Stimulated activated CD4-positive, alpha-beta T cell treated with anti-CD3 and anti-CD28 coated beads, Interleukin-4, amount 100 ng/mL, for 1 hour (primary cell): ENCODE measurements around the gene ADD3.

Source experiments
- DNase-seq: peaks from one replicate; pipeline ENCODE4 v3.0.0-alpha.2; 2020

The ADD3 gene

DNA sequence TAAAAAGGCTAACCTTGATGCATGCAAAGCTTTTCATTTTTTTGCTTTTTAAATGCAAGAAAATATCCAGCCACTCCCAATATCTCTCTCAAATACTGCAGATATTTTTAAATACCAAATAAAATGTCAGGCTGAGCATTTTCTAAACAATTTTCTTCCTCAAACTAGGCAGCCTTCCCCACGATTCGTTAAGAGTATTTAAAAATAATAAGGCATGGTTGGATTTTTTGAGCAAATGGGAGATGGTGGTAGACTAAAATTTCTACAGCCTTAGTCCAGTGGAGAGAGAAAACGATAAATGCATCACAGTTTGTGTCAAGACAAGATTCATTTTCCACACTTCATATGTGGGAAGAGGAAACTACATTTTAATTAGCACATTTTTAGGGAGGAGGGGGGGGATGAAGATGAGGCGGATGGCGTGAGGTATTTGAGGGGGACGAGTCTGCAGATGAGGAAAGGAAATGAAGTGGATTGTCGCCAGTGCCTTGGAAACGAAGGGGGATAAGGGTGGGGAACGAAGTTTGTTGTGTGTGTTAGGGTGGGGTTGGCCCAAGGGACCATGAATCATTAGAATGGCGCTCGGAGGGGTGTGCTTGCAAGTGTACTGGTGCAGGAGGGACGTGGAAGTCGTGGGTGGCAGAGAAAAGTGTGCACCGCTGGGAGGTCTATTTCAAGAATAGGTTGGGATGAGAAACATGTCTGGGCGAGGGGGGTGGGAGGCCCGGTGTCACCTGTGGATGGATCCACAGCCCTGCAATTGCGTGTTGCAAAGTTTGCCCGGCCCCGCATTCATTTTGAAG lies 1.2 kb upstream of the ADD3 start:
- no peak for DNase-seq

DNA sequence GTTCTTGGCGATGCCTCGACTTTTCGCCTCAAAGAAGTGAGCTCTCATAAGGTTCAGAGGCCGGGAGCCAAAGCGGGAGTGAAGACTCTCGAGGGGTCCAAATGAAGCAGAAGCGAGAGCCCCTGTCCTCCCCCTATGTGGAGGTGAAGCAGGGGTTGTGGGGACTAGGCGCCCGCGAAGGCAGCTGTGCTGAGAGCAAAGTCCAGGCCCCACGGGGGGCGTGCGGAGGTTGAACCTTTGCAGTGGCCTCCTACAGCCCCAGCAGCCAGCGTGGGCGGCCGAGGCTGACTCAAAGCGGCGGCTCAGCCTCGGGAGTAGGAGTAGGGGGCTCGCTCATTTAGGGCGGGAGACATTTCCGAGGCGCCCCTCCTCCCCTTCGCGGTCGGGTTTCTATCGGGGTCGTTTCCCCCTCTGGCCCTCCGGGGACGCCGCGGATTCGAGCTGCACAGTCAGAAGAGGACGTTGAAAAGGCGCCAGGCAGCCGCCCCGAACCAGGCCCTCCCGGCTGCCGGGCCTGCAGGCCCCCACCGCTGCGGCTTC lies 553 bp upstream of the ADD3 start:
- peak; percentile 75 for DNase-seq

DNA sequence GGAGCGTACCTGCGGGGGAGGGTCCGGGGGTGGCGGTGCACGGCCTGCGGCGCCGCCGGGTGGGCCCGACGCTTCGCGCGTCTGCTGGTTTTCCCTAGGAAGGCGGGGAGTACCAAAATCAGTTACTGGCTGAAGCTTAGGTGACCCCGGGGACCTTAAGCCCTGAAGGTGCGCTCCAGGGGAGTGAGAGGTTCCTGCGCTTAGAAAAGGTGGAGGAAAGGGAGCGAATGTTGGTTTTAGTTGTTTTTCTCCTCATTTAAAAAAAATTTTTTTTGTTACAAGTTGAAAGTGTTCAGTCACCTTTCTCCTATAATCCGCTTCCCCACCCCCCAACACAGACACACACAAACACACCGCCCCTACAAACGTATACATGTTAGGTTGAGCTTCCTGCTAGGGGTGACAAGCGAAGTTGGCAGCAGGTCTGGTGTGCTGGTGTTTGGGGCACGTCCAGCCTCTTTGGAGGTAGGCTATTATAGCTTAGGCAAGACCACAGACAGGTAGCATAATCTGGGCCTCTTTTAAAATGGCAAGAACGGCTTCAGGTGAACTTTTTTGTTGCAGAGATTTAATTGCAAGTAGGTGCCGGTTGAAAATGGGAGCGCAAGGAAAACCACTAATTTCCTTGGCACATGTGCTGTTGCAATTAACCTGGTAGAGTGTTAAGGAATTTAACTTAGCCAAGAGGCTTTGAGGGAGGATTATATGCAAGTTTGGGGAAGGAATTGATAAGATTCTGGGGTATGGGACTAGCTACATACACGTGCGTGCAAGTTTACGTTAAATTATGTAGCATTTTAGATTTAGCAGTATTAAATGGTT lies 945 bp downstream of the ADD3 start:
- DNase-seq = peak; percentile 29

DNA sequence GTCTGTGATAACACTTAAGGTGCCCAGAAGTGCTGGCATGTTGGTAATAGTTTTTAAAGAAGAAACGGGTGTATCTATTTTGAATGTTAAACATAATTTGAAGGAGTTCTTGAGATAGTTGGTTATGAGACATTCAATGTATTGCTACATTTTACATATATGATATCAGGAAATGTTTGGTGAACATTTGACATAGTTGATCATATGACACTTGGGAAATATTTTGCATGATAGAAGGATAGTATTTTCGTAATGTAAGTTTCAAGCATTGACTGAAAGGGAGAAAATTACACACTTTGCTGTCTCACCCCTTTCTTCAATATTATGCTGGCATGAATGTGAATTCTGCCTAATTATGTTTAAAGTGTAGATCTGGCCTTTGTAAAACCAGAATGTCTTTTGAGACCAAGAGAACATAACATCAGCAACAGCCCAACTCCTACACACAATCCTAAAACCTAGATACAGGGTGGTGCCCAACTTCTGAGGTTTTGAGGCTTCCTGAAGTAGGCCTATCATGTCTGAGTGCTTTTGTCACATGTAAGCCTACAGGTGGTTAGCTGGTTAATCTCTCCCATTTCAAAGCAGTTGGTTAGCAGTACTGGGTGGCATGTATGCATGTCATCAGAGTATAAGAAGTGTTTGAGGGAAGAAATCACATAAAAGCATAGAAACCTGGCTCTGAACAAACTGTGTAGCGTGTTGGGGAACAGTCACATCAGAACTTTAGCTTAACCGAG lies 2.1 kb downstream of the ADD3 start:
- DNase-seq = no peak

DNA sequence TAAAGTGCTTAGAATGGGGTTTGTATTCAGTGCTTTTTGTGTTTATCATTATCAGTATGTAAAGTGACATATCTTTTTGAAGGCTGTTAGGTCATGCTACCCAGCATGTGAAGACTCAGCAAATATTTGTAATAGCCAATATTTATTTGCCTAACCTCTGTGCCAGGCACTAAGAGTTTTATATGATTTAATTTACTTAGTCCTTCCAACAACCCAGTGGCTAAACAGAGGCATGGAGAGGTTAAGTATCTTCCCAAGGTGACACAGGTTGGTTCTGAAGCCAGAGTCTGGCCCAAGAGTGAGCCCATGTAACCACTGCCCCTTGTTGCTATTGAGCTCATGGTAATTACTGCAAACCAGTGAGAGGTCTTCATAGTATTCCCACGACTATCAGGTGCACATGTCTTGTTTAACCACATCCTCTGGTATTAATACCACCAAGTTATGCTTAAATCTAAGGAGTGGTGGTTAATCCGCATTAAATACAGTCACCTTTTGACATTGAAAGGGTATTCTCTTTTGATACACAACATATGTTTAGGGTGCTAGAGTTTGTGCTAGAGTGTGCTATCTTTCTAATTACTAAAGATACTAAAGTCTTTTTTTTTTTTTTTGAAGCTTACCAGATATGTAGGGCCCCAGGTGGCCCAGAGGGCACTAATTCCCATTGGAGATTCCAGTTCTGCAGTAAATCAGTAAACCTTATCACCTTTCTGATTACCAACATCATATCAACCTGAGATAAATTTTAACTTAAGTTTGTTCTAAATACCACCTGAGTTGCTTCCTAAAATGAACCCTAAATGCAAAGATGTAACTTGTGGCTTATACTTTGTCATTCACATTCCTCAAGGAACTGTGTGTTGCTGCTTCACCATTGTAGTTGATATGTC lies 2.9 kb downstream of the ADD3 start:
- DNase-seq = no peak

DNA sequence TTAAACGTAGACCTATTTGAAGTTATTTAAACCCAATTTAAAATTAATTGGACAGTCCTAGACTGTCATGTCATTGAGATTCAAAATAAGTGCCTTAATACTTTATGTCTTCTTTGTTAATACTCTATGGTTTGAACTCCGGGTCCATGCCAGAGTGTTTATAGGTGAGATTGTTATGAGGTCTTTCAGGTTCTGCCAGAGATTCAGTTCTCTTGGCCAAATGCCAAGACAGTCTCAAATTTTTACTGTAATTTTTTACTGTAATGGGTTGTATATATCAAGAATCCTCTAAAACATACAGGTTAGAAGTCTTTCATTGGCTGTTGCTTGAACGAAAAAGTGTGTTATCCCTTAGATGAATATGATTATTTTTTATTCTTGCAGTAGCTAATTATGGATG lies 3.9 kb downstream of the ADD3 start:
- no peak for DNase-seq

DNA sequence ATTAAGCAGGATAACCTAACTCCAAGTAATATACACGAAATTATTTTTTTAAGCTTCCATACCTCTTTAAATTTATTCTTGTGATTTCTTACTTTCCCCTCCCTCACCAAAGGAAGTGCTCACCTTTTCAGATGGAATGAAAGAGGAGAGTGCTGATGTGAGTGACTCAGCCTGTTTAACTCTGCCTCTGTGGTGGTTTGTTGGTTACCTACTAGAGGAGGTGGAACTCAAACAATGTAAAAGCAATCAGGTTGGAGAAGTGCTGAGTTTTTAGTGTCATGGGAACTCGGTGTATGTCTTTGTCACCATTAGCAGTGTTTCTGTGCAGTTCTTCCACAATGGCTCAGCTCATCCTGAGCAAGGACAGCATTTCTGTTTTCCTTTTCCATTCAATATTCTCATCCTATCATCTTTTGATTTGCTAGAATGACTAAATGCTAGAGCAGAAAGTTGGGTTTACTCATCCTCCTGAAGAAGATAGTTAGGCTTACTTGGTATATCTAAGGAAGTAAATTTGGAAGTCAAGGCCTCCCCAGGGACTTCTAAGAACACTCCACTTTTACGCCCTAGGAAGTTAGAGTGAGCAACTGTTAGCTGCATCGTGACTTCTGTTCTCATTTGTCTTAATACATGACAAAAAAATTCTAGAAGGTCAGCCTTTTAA lies 6.0 kb downstream of the ADD3 start:
- DNase-seq = no peak

DNA sequence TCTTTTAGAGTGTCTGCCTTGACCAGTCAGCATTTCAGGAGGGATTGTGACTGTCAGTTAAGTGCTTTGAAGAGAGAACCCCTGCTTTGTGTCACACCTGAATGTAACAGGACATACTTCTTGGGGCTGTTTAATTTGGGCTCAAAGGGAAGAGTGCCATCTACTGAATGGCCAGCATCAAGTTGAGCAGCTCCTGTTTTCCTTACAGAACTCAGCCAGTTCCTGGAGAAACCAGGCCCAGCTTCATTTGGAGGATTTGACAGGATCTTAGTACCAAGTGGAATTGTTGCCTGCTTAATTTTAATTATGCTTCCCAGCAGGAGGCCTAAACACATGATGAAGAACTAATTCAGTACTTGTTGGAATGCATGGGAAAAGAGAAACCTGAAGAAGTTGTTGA lies 8.3 kb downstream of the ADD3 start:
- no peak for DNase-seq

DNA sequence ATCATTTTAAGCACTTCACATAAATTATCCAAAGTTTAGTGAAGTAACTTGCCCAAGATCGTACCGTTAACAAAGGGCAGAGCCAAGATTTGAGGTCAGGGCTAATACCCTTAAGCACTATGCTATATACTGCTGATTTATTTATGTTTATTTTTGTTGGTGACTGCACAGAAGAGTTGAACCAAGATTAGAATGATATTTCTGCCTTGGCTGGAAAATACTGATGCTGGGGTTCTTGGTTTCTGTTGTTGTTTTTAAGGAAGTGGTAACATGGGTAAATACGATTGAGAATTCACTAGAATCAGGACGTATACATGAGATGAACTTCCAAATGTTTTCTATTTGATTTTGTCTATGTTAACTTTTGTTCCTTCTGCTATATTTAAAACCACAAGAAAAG lies 9.3 kb downstream of the ADD3 start:
- DNase-seq = no peak

DNA sequence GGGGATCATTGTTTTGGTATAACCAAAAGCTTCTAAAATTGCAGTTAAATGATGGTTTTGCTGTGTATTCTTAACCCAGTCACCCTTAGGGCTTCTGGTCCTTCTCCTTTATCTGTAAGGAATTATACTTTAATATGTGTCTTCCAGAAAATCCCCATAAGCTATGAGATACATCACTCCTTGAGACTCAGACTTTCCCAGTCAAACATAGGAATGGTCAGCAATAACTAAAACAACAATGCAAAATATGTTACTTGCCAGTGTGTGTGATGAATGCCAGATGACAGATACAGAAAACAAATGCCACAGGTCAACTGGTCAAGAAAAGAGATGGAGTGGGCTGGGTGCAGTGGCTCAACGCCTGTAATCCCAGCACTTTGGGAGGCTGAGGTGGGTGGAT lies 10.1 kb downstream of the ADD3 start:
- no peak for DNase-seq

DNA sequence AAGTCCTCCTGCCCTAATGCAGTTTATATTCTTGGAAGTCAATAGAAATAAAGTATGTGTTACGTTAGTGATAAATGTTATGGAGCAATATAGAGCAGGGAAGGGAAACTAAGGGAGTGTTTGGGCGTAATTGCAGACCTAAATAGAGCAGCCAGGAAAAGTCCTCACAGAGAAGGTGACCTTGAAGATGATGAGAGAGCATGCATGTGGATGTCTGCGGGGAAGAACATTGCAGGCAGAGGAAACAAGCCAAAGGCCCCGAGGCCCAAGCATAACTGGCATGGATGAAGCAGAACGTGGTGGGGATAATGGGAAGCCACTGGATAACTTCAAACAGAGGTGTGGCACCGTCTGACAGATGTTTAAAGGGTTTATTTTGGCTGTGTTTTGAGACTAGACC lies 12.5 kb downstream of the ADD3 start:
- no peak for DNase-seq

DNA sequence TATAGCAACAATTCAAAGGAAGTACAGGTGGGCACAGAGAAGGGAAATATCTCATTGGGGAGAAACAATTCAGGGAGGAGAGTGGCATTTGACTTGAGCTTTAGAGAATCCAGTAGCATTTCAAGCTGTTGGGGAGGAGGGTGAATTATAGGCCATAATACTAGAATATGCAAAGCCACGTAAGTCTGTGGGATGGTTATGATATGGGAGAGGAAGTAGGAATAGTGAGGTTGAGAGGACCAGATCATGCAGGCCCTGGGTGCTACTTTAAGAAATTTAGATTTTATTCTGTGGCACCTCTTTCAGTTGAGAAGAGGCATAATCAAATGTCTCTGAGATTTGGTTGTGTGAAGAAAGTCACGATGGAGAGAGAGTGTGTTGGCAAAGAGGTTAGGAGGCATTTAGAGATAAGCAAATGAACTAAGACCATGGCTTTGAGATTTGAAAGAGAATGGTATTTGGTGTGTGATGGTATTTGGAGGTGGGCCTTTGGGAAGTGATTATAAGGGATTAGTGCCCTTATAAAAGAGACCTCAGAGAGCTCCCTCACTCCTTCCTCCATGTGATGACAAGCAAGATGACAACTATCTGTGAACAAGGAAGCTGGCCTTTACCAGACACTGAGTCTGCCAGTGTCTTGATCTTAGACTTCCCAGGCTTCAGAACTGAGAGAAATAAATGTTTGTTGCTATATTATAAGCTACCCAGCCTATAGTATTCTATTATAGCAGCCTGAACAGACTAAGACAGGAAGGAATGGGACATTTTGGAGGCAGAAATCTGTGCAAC lies 15.1 kb downstream of the ADD3 start:
- no peak for DNase-seq

DNA sequence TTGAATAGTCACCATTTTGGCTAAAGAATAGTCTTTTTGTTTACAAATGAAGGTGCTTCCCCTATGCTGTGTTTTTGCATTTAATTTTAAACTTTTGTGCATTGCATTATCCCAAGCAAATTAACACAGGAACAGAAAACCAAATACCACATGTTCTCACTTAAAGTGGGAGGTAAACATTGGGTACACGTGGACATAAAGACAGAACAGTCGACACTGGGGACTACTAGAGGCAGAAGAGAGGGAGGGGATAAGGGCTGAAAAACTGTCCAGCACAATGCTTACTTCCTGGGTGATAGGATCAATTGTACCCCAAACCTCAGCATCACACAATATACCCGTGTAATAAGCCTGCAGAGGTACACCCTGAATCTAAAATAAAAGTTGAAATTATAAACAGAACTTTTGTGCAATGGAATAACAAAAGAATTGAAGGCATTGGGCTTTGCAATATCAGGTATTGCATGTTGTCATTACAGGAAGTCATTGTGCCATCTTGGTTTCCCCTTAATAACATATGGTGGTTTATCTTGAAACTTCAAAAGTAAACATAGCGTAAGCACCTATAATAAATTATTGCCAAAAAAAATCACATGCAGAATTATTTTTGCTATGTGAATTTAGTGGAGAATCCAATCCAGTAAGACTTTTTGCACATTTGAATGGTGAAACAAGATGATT lies 16.1 kb downstream of the ADD3 start:
- no peak for DNase-seq

DNA sequence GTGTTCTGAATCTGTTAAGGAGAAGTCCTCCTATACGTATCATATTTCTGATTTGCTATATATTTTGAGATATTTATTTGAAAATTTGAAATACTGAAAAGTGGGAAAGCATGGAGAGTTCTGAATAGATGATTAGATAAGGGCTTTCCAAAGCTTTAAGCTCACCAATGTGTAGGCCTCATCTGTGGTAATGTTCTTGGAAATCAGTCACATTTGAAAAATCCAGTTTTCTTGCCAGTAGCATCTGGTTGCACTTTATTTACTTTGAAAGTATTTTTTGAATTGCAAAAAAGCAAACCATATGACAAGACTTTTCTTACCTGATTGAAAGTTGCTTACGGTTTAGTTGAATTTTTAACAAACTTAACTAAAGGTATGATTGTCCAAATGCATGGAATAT lies 21.7 kb downstream of the ADD3 start:
- no peak for DNase-seq

DNA sequence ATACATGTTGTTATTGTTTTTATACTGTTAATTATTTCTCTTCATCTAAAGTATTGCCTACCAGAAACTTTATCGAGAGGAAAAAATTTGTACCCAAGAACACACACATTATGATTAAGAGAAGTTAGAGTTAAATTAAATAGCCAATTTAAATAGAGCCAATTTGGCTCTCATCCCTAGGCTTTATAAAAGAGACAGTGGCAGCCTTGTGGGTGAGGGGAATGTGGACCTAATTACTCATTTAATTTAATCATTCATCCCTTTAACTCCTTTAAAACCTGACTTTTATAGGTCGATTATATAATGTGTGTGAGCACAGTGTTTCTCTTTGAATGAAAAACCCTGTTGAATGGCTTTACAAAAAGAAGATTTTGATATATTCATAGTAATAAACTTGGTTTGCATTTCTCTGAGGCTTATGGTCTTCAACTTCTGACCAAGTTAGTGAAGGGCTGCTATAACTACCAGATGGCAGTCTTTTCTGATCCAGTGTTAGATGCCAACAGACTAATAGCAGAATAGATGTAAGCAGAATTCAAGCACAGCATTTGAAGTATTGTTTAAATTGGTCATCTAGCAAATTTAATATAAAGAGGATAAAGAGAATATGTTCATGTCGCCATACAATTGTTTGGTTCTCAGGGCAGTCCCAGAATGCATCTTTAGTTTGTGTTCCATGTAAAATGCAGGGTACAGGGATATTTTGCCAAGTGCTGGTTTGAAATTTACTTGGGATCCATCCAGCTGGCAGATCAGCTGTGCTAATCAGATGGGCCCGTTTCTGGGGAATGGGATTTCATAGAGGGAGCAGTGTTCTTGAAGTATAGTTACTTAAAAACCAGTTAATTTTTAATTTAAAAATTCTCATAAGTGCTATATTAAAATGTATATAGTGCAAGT lies 25.3 kb downstream of the ADD3 start:
- no peak for DNase-seq

DNA sequence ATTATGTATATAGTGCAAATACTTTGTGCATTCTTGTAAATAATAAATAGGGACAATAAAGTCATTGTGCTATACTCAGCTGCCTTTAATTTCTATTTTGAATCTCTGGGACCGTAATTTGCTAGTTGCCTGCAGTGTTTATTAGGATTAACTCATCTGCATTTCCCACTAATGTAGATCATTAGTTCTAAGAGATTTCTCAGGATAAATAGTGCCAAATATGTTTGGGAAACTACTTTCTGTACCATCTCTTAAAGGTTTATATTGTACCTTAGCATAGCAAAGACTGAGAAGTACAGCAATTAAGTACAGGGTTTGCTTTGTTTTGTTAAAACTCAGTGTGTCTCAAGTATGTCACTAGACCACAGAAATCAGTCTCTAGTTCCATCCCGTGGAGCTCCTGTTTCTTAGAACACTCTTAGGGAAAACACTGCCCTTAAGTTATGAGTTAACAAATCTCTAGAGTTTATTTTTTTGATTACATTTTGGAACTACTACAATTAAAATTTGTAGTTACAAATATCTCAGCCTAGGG lies 26.0 kb downstream of the ADD3 start:
- DNase-seq = no peak

DNA sequence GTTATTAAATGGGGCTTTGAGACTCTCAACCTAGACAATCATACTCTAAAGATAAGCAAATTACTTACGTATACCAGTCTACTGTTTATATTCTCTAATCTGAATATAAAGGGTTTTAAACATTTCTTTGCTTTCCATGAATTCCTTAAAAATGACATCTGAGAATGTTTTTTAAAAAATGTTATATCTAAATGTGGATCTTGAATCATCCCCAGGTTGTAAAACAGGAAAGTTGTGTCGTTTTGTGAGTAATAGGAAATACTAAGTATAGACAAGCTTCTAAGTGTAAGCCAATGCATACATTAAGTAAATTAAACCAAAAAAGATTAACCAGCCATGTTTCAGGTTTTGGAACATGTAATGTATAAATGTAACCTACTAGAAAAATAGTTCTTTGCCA lies 26.8 kb downstream of the ADD3 start:
- DNase-seq = no peak

DNA sequence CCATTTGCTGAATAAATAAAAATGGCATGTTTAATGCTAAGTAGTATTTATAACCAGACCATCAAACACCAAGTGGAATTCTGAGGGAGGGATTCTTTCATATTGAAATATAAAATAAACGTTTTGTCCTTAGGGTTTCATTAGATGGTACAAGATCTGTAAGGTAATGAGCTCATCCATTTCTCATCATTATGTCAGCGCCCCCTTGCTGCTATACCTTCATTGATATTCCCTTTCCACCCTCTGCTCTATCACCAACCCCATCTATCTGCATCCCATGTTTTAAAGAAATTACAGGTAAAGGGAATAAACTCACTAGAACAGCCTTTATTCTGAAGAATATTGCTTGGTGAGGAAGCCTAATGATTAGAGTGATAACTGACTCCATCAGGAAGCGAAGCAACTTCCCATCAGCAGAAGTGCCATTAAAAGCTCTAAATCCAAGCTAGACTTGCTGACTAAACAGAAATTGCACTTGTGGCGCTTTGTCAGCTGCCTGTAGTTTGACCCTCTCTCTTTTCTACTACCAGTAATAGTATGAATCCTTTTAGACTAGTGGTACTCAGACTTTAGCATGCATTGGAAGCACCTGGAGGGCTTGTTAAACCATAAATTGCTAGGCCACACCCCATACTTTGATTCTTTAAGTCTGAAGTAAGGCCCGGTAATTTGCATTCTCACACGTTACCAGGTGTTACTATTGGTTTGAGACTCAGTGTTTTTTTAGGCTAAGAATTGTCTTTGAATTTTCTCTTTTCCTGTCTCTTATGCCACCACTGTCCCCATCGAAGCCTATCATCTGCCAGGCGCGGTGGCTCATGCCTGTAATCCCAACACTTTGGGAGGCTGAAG lies 27.5 kb downstream of the ADD3 start:
- no peak for DNase-seq
